BLaER1 (cell line): ENCODE data around the gene PIM3.

Experiments
- H3K27ac ChIP-seq: shearing (Covaris generic); formaldehyde crosslinking; 2 replicates; pipeline ENCODE4 v1.8.1; 2022
- H3K27me3 ChIP-seq: shearing (Covaris generic); formaldehyde crosslinking; 2 replicates; pipeline ENCODE4 v1.8.1; 2022
- H3K36me3 ChIP-seq: shearing (Covaris generic); formaldehyde crosslinking; 2 replicates; pipeline ENCODE4 v1.8.1; 2022
- H3K4me1 ChIP-seq: shearing (Covaris generic); formaldehyde crosslinking; 2 replicates; pipeline ENCODE4 v1.8.1; 2022
- H3K4me2 ChIP-seq: shearing (Covaris generic); formaldehyde crosslinking; 2 replicates; pipeline ENCODE4 v1.8.1; 2022
- H3K4me3 ChIP-seq: shearing (Covaris generic); formaldehyde crosslinking; 2 replicates; pipeline ENCODE4 v1.8.1; 2022
- H3K9ac ChIP-seq: shearing (Covaris generic); formaldehyde crosslinking; 2 replicates; pipeline ENCODE4 v1.8.1; 2022
- H3K9me3 ChIP-seq: shearing (Covaris generic); formaldehyde crosslinking; 2 replicates; pipeline ENCODE4 v1.8.1; 2022
- H4K20me1 ChIP-seq: shearing (Covaris generic); formaldehyde crosslinking; 2 replicates; pipeline ENCODE4 v1.8.1; 2022
- Cebpa-rat ChIP-seq: shearing (Covaris generic); IDR thresholded peaks from 2 replicates; pipeline ENCODE4 v1.8.1; 2022

Gene PIM3

GRCh38 chr22:49934891-49935557, 25.5 kb upstream of the PIM3 start:
- Histone ChIP-seq H3K27me3 (no peaks in the 10 kb centered on the region), H3K4me3 (peak overlapping the region; percentile 72), H3K9ac (peak overlapping the region; percentile 87), H4K20me1 (no peaks in the 10 kb centered on the region), H3K36me3 (no peaks in the 10 kb centered on the region), H3K9me3 (no peaks in the 10 kb centered on the region), H3K27ac (peak overlapping the region; percentile 95), H3K4me1 (peaks cover 83% of the 10 kb centered on the region), H3K4me2 (peak overlapping the region; percentile 97)
- no peak for TF ChIP-seq Cebpa-rat

DNA sequence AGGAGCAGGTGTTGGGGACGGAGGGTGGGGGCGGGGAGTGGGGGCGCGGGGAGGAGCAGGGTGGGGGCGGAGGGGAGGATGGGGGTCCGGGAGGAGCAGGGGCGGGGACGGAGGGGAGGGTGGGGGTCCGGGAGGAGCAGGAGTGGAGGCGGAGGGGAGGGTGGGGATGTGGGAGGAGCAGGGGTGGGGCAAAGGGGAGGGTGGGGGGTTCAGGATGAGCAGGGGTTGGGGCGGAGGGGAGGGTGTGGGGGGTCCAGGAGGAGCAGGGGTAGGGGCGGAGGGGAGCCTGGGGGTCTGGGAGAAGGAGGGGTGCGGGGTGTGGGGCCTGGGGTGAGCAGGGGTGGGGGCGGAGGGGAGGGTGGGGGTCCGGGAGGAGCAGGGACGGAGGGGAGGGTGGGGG, 25.0 kb upstream of the PIM3 start:
- H3K4me3 ChIP-seq = no peak overlapping the region
- H3K36me3 ChIP-seq = no peaks in the 10 kb centered on the region
- no peak overlapping the region for H3K9ac ChIP-seq
- no peaks in the 10 kb centered on the region for H4K20me1 ChIP-seq
- H3K27ac ChIP-seq = no peak overlapping the region
- peaks cover 5% of the 10 kb centered on the region for H3K9me3 ChIP-seq
- H3K27me3 ChIP-seq = no peaks in the 10 kb centered on the region
- TF ChIP-seq Cebpa-rat = no peak
- peaks cover 78% of the 10 kb centered on the region for H3K4me1 ChIP-seq
- H3K4me2 ChIP-seq = no peak overlapping the region

DNA sequence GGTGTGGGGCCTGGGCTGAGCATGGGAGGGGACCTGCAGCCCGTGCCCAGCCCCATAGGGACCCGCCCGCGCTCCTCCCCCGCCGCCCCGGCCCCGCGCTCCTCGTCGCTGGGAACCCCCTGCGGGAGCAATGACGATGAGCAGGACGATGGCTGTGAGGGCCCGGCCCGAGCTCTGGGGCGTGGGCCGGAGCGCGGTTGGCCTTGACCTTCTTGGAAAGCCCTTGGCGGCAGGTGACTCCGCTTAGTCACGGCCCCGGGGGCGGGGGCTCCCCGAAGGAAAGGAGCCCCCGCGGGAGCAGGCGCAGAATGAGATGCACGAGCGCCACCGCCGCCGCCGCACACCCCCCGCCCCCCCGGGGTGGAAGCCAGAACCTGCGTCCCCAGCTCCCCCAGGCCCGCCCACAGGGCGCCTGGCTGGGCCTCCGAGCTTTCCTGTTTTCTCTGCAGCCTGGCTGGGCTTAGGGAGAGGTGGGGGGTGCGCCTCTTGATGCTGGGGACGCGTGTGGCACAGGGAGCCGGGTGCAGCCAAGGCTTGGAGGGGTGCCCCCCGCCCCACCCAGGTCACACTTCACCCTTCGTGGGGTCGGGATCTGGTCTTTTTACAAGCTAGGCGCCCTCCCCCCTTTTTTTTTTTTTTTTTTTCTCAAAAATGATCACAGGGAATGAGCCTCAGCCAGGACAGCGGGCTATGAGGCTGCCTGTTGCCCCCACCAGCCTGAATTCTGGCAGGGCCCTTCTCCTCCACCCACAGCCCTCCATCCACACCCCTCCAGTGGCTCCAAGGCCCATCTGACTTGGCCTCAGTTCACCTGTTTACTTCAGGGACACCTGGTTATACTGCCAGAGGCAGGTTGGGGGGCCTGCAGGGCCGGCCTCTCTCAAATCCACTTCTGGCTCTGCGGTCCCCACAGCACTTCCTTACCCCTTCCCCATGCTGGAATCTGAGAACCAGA, 24.3 kb upstream of the PIM3 start:
- peak overlapping the region; percentile 84 for H3K27ac ChIP-seq
- no peak for TF ChIP-seq Cebpa-rat
- H4K20me1 ChIP-seq = no peaks in the 10 kb centered on the region
- peak overlapping the region; percentile 62 for H3K4me3 ChIP-seq
- no peaks in the 10 kb centered on the region for H3K27me3 ChIP-seq
- peaks cover 7% of the 10 kb centered on the region; the same call in 1 of the 2 replicates for H3K36me3 ChIP-seq
- H3K9me3 ChIP-seq = peaks cover 12% of the 10 kb centered on the region
- peak overlapping the region; percentile 99 for H3K4me2 ChIP-seq
- H3K9ac ChIP-seq = peak overlapping the region; percentile 73
- H3K4me1 ChIP-seq = peaks cover 71% of the 10 kb centered on the region

- TF ChIP-seq Cebpa-rat = no peak
- Histone ChIP-seq H3K4me1 (peaks cover 62% of the 10 kb centered on the region), H3K9me3 (peaks cover 19% of the 10 kb centered on the region), H3K27ac (peak overlapping the region; percentile 84), H3K36me3 (peaks cover 7% of the 10 kb centered on the region; the same call in 1 of the 2 replicates), H3K27me3 (no peaks in the 10 kb centered on the region), H4K20me1 (no peaks in the 10 kb centered on the region), H3K4me3 (peak overlapping the region; percentile 62), H3K4me2 (peak overlapping the region; percentile 99), H3K9ac (peak overlapping the region; percentile 73)
These were observed 23.4 kb upstream of the PIM3 start for GRCh38 chr22:49936973-49937757.

- Histone ChIP-seq H3K4me2 (peak overlapping the region; percentile 99), H3K9me3 (peaks cover 19% of the 10 kb centered on the region)
These were observed 22.6 kb upstream of the PIM3 start for GRCh38 chr22:49937758-49938564.

GRCh38 chr22:49938565-49939136, 21.9 kb upstream of the PIM3 start:
- no peaks in the 10 kb centered on the region for H4K20me1 ChIP-seq
- H3K9me3 ChIP-seq = peaks cover 19% of the 10 kb centered on the region
- H3K4me1 ChIP-seq = peaks cover 47% of the 10 kb centered on the region
- no peaks in the 10 kb centered on the region for H3K27me3 ChIP-seq
- no peak for TF ChIP-seq Cebpa-rat
- no peak overlapping the region for H3K4me3 ChIP-seq
- H3K9ac ChIP-seq = 0 out of 2 replicates have a peak overlapping the region, but pooled peaks have one; percentile 73
- peaks cover 7% of the 10 kb centered on the region; the same call in 1 of the 2 replicates for H3K36me3 ChIP-seq
- peak overlapping the region; percentile 13; the same call in 1 of the 2 replicates for H3K27ac ChIP-seq
- peak overlapping the region; percentile 99 for H3K4me2 ChIP-seq

More at GRCh38 chr22:49937758-49938564, 22.6 kb upstream of the PIM3 start:
- Histone ChIP-seq H3K27ac (peak overlapping the region; percentile 84), H3K4me3 (peak overlapping the region; percentile 62), H3K27me3 (no peaks in the 10 kb centered on the region), H4K20me1 (no peaks in the 10 kb centered on the region), H3K4me1 (peaks cover 54% of the 10 kb centered on the region), H3K9ac (peak overlapping the region; percentile 73), H3K36me3 (peaks cover 7% of the 10 kb centered on the region; the same call in 1 of the 2 replicates)
- TF ChIP-seq Cebpa-rat = no peak

DNA sequence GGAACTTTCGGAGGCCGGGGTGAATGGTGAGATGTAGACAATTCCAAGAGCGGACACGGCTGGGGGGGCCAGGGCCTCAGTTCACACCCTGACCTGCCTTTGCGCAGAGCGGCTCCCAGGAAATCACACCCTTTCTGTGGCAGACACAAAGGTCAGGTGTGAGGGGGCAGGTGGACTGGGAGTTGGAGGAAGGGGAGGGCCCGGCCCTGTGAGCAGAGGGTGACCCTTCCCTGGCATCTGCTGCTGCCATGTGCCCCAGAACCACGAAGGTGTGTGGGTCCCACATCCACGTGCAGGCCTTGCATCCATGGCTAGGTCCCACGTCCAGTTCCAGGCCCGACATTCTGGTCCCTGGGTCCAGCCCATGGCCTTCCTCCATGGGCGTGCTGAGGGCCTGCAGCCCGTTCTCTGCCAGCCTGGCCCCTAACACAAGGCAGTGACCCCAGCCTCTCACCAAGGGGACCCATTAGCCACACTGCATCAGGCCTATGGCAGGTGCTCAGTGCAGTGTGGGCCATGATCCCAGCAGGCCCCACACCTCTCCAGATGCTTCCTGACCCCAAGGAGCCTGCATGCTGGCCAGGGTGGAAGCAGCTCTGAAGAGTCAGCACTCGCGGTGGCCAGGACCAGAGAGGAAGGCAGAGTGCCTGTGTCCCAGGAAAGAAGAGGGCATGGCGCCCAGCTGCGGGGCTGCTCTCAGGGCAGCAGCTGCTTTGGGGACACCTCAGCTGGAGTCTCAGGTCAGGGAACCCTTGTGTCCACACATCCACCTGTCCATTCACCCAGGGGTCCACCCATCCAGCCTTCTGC, 18.9 kb upstream of the PIM3 start:
- Histone ChIP-seq H3K27me3 (no peaks in the 10 kb centered on the region), H3K4me2 (no peak overlapping the region), H3K27ac (no peak overlapping the region), H3K4me1 (peaks cover 57% of the 10 kb centered on the region), H4K20me1 (no peaks in the 10 kb centered on the region), H3K9ac (no peak overlapping the region), H3K4me3 (no peak overlapping the region), H3K36me3 (peaks cover 7% of the 10 kb centered on the region; the same call in 1 of the 2 replicates), H3K9me3 (peaks cover 19% of the 10 kb centered on the region)
- no peak for TF ChIP-seq Cebpa-rat
